Parathyroid adenoma (tissue), 2 donors: ENCODE measurements around the gene SCAMP3.
"Not testable (repeated sequence)": the region's sequence is repeated elsewhere in the genome, so short reads cannot be mapped to it uniquely, and the experiment has no call there.

Experiments used
- H2AFZ ChIP-seq: fragments of 300-600 bp; sonication (generic); one replicate; pipeline ENCODE4 v1.7.0; 2017; ENCODE audit warnings: antibody characterized with exemption, mild to moderate bottlenecking
- H3K27ac ChIP-seq: fragments of 300-600 bp; sonication (generic); one replicate; pipeline ENCODE4 v1.7.0; 2017
- H3K27me3 ChIP-seq: fragments of 300-600 bp; sonication (generic); one replicate; pipeline ENCODE4 v1.7.0; 2017; ENCODE audit warnings: low read length; ENCODE audit not compliant: control insufficient read depth, insufficient read depth
- H3K36me3 ChIP-seq: fragments of 300-600 bp; sonication (generic); one replicate; pipeline ENCODE4 v1.7.0; 2017; ENCODE audit warnings: low read length; ENCODE audit not compliant: control insufficient read depth, insufficient read depth
- H3K4me1 ChIP-seq: fragments of 300-600 bp; sonication (generic); one replicate; pipeline ENCODE4 v1.7.0; 2017; ENCODE audit warnings: control low read depth
- H3K4me2 ChIP-seq: fragments of 300-600 bp; sonication (generic); one replicate; pipeline ENCODE4 v1.7.0; 2017; ENCODE audit warnings: low read length
- H3K4me3 ChIP-seq: fragments of 300-600 bp; sonication (generic); one replicate; pipeline ENCODE4 v1.7.0; 2017; ENCODE audit warnings: low read depth, low read length
- H3K79me2 ChIP-seq: fragments of 300-600 bp; sonication (generic); one replicate; pipeline ENCODE4 v1.7.0; 2017; ENCODE audit warnings: control low read depth
- H3K9ac ChIP-seq: fragments of 300-600 bp; sonication (generic); one replicate; pipeline ENCODE4 v1.7.0; 2017; ENCODE audit warnings: mild to moderate bottlenecking
- H3K9me3 ChIP-seq: fragments of 300-600 bp; sonication (generic); one replicate; pipeline ENCODE4 v1.7.0; 2017; ENCODE audit warnings: low read length; ENCODE audit not compliant: control insufficient read depth
- TF ChIP-seq, protein P1 (sequence below): fragments of 300-600 bp; sonication (generic); IDR thresholded peaks from one replicate; pipeline ENCODE4 v1.7.0; 2017; ENCODE audit warnings: antibody characterized with exemption, mild to moderate bottlenecking
- donor health status: primary hyperparathyroidism.

The SCAMP3 gene

DNA sequence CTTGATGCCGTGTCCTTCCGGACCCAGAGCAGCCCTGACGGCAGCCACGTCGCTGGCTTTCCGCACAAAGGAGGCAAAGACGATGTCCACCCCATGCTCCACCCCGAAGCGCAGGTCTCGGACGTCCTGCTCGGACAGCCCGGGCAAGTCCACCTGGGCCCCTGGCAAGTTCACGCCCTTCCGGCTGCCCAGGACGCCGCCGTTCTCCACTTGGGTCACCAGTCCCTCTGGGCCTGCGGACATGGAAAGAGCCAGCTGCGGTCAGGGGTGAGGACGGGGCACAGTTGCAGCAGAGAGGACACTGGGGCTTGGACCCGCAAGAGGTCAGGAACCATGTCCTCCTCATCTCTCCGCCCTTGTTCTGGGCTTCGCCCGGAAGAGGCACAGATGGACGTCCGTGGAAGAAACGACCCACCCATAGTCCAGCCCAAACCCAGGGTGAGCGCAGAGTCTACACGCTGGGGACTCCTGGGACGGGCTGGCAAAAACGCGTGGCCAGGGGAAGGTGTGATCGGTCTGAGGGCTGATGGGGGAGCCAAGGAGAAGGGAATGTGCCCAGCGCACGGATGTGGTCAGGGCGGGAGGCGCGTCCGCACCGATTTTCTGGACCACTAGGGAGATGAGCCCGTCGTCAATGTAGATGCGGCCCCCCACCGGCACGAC lies 32.5 kb upstream of the SCAMP3 start:
- H3K4me3 ChIP-seq, result no peak overlapping the region
- no peaks in the 10 kb centered on the region for H3K27me3 ChIP-seq
- H2AFZ ChIP-seq, result peak overlapping the region; percentile 58
- no peaks in the 10 kb centered on the region for H3K36me3 ChIP-seq
- no peak overlapping the region for H3K4me2 ChIP-seq
- H3K4me1 ChIP-seq, result no peaks in the 10 kb centered on the region
- H3K9ac ChIP-seq, result no peak overlapping the region
- H3K79me2 ChIP-seq, result no peaks in the 10 kb centered on the region
- TF ChIP-seq, protein P1, sequence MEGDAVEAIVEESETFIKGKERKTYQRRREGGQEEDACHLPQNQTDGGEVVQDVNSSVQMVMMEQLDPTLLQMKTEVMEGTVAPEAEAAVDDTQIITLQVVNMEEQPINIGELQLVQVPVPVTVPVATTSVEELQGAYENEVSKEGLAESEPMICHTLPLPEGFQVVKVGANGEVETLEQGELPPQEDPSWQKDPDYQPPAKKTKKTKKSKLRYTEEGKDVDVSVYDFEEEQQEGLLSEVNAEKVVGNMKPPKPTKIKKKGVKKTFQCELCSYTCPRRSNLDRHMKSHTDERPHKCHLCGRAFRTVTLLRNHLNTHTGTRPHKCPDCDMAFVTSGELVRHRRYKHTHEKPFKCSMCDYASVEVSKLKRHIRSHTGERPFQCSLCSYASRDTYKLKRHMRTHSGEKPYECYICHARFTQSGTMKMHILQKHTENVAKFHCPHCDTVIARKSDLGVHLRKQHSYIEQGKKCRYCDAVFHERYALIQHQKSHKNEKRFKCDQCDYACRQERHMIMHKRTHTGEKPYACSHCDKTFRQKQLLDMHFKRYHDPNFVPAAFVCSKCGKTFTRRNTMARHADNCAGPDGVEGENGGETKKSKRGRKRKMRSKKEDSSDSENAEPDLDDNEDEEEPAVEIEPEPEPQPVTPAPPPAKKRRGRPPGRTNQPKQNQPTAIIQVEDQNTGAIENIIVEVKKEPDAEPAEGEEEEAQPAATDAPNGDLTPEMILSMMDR, result no peak
- no peaks in the 10 kb centered on the region for H3K9me3 ChIP-seq
- no peak overlapping the region for H3K27ac ChIP-seq

GRCh38 chr1:155293086-155293749 lies 31.1 kb upstream of the SCAMP3 start:
- Histone ChIP-seq H3K9me3 (no peaks in the 10 kb centered on the region), H3K27me3 (no peaks in the 10 kb centered on the region), H3K27ac (no peak overlapping the region), H2AFZ (no peak overlapping the region), H3K4me2 (no peak overlapping the region), H3K36me3 (no peaks in the 10 kb centered on the region), H3K9ac (no peak overlapping the region), H3K79me2 (no peaks in the 10 kb centered on the region), H3K4me3 (no peak overlapping the region), H3K4me1 (no peaks in the 10 kb centered on the region)
- TF ChIP-seq, protein P1, result no peak

DNA sequence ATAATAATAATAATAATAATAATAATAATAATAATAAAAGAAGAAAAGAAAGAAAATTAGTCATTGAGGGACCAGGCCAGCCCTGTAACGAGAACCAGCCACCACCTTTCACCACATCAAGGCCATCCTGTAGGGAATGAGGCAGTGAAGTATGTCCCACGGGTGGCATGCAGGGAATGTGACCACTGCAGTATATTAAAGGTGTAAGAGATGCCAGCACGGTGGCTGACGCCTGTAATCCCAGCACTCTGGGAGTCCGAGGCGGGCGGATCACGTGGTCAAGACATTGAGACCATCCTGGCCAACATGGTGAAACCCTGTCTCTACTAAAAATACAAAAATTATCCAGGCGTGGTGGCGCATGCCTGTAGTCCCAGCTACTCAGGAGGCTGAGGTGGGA lies 28.8 kb upstream of the SCAMP3 start:
- not testable (repeated sequence) for H3K27ac ChIP-seq, H3K36me3 ChIP-seq, H2AFZ ChIP-seq, H3K4me1 ChIP-seq, H3K4me2 ChIP-seq, H3K27me3 ChIP-seq, H3K4me3 ChIP-seq, H3K79me2 ChIP-seq, H3K9me3 ChIP-seq, H3K9ac ChIP-seq

DNA sequence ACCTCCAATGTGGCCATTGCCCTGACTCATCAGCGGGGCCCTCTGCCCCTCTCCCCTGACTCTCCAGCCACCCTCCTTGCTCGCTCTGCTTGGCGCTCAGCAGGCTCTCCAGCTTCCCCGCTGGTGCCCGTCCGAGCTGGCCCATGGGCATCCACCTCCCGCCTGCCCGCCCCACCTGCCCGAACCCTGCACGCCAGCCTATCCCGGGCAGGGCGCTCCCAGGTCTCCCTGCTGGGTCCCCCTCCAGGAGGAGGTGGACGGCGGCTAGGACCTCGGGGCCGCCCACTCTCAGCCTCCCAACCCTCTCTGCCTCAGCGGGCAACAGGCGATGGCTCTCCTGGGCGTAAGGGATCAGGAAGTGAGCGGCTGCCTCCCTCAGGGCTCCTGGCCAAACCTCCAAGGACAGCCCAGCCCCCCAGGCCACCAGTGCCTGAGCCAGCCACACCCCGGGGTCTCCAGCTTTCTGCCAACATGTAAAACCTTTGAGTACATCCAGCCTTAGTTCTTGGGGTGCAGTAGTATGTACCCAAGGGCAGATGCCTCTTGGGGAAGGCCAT lies 25.9 kb upstream of the SCAMP3 start:
- Histone ChIP-seq H3K27ac (no peak overlapping the region), H3K4me3 (no peak overlapping the region), H3K4me2 (no peak overlapping the region), H3K9ac (no peak overlapping the region), H3K4me1 (no peaks in the 10 kb centered on the region), H3K79me2 (no peaks in the 10 kb centered on the region), H3K36me3 (no peaks in the 10 kb centered on the region), H3K9me3 (no peaks in the 10 kb centered on the region), H3K27me3 (no peaks in the 10 kb centered on the region), H2AFZ (no peak overlapping the region)
- TF ChIP-seq, protein P1, result no peak

GRCh38 chr1:155286544-155286943 lies 24.4 kb upstream of the SCAMP3 start:
- no peak overlapping the region for H3K9ac ChIP-seq

More at GRCh38 chr1:155286544-155286943, 24.4 kb upstream of the SCAMP3 start:
- no peak overlapping the region for H2AFZ ChIP-seq
- H3K27me3 ChIP-seq, result no peaks in the 10 kb centered on the region
- no peaks in the 10 kb centered on the region for H3K36me3 ChIP-seq
- H3K4me2 ChIP-seq, result no peak overlapping the region
- no peaks in the 10 kb centered on the region for H3K79me2 ChIP-seq
- TF ChIP-seq, protein P1, result no peak
- no peak overlapping the region for H3K27ac ChIP-seq
- H3K9me3 ChIP-seq, result no peaks in the 10 kb centered on the region
- H3K4me1 ChIP-seq, result no peaks in the 10 kb centered on the region
- no peak overlapping the region for H3K4me3 ChIP-seq
